Measurements from ENCODE around the gene BTNL2. TPM values are rescaled to one million over a fixed set of nuclear protein-coding genes. Genes with fewer than 3 reads are reported as not detected.

The BTNL2 gene
- total RNA-seq, 1 experiment from 2014 or later, result not detected

- TF ChIP-seq TCF7L2 (IDR thresholded peaks at IDR 0.05; ENCODE audit: low read depth, low read length), result no peak
- TF ChIP-seq CTCF (IDR thresholded peaks at IDR 0.05), result no peak
- no peak for TF ChIP-seq REST (IDR thresholded peaks at IDR 0.05; ENCODE audit: insufficient read depth in 1 of 2, low read depth in 2 of 2, low read length in 1 of 2)
- Histone ChIP-seq H3K27me3 (ENCODE audit: control insufficient read depth, insufficient read depth, low read length) (peaks cover 27% of the 10 kb centered on the region), H3K9me3 (ENCODE audit: control insufficient read depth, insufficient read depth, low read depth, low read length) (no peaks in the 10 kb centered on the region), H3K27ac (ENCODE audit: low read length) (no peak overlapping the region), H3K4me1 (ENCODE audit: control insufficient read depth, insufficient read depth, low read length) (no peaks in the 10 kb centered on the region), H3K36me3 (ENCODE audit: control insufficient read depth, insufficient read depth, low read length) (no peaks in the 10 kb centered on the region), H3K4me3 (ENCODE audit: low read depth in 2 of 2, low read length in 2 of 2) (no peak overlapping the region)
- CTCF ChIA-PET, result no interaction called here
- in situ Hi-C loops (cut with HindIII; ENCODE audit: low pct_unique_long_range_greater_than_20kb, low sequenced_read_pairs), result no loop called here
- DNase-seq (ENCODE audit: low read depth, low spot score), result no peak
- no peak for ATAC-seq
- BruUV-seq (replicated peaks), result no TSS peak
- intact Hi-C loops (cut with micrococcal nuclease; ENCODE audit: unreplicated experiment), result no loop called here
- POLR2A ChIA-PET, result no interaction called here
Measured at GRCh38 chr6:32444433-32444832, 37.5 kb upstream of the BTNL2 start.

- Histone ChIP-seq H3K9me3 (ENCODE audit: control insufficient read depth, insufficient read depth, low read depth, low read length) (no peaks in the 10 kb centered on the region), H3K27ac (ENCODE audit: low read length) (no peak overlapping the region), H3K27me3 (ENCODE audit: control insufficient read depth, insufficient read depth, low read length) (peaks cover 30% of the 10 kb centered on the region), H3K36me3 (ENCODE audit: control insufficient read depth, insufficient read depth, low read length) (no peaks in the 10 kb centered on the region), H3K4me1 (ENCODE audit: control insufficient read depth, insufficient read depth, low read length) (no peaks in the 10 kb centered on the region), H3K4me3 (ENCODE audit: low read depth in 2 of 2, low read length in 2 of 2) (no peak overlapping the region)
- intact Hi-C loops (cut with micrococcal nuclease; ENCODE audit: unreplicated experiment), result no loop called here
- ATAC-seq (no peak), DNase-seq (ENCODE audit: low read depth, low spot score) (no peak)
- TF ChIP-seq REST (IDR thresholded peaks at IDR 0.05; ENCODE audit: insufficient read depth in 1 of 2, low read depth in 2 of 2, low read length in 1 of 2) (no peak), CTCF (IDR thresholded peaks at IDR 0.05) (no peak), SIN3A (IDR thresholded peaks at IDR 0.05; ENCODE audit: borderline replicate concordance, insufficient read depth, low read depth, low read length) (no peak), TCF7L2 (IDR thresholded peaks at IDR 0.05; ENCODE audit: low read depth, low read length) (no peak), POLR2AphosphoS5 (IDR thresholded peaks at IDR 0.05; ENCODE audit: low read depth, low read length) (no peak)
- ChIA-PET CTCF (interaction anchor here (0.6 kb wide), 1 partner anchor 285 kb away, joined by 3 read pairs; no protein-coding TSS in a partner anchor), POLR2A (no interaction called here)
- in situ Hi-C loops (cut with HindIII; ENCODE audit: low pct_unique_long_range_greater_than_20kb, low sequenced_read_pairs), result no loop called here
- BruUV-seq (replicated peaks), result no TSS peak
Measured at GRCh38 chr6:32442977-32443552, 36.1 kb upstream of the BTNL2 start.
